K562 (cell line): ENCODE results near the gene ZBTB43. TPM values are rescaled to one million over a fixed set of nuclear protein-coding genes. Genes with fewer than 3 reads are reported as not detected.
A peak's percentile ranks its signal among the peaks of the same experiment; 100 is the strongest.

Source experiments
- CBX8 ChIP-seq: fragments of 200-600 bp; sonication (generic); IDR thresholded peaks from 2 replicates; pipeline ENCODE4 v1.6.1; 2012; ENCODE audit warnings: borderline replicate concordance, mixed run types, low read depth, mild to moderate bottlenecking, moderate library complexity, mixed read lengths, low read length, control low read depth, inconsistent platforms; ENCODE audit not compliant: poor library complexity, severe bottlenecking; ENCODE audit errors: extremely low read depth
- CXXC5 ChIP-seq: fragments of 250-450 bp; sonication (Bioruptor Pico); IDR thresholded peaks from 2 replicates; pipeline ENCODE4 v1.8.0; 2022; ENCODE audit warnings: inconsistent platforms, mild to moderate bottlenecking, moderate library complexity
- DDX20 ChIP-seq: fragments of 450-650 bp; IDR thresholded peaks from 2 replicates; pipeline ENCODE4 v1.6.1; 2016; ENCODE audit warnings: missing genetic modification characterization, low read depth, mild to moderate bottlenecking, missing compliant biosample characterization, moderate library complexity
- ETV1 ChIP-seq: fragments of 450-650 bp; conservative IDR thresholded peaks from 2 replicates; pipeline ENCODE4 v1.6.1; 2016; ENCODE audit warnings: missing genetic modification characterization, control low read depth, low read depth, missing compliant biosample characterization
- JUND ChIP-seq, 2 experiments: IDR thresholded peaks; 2 replicates in 1 of 2; 3 replicates in 1 of 2; pipeline ENCODE4 v1.6.1; 2011; ENCODE audit warnings: borderline replicate concordance in 2 of 2, low read depth in 2 of 2, low read length in 2 of 2, improper control_type of control experiment in 1 of 2, missing biosample characterization in 1 of 2, missing genetic modification characterization in 1 of 2, missing genetic modification reagents in 1 of 2
- KAT2B ChIP-seq: IDR thresholded peaks from one replicate; pipeline ENCODE4 v1.6.1; 2012; ENCODE audit warnings: low read depth, mild to moderate bottlenecking, control low read depth, inconsistent platforms, low read length, moderate library complexity
- MEIS2 ChIP-seq: fragments of 450-650 bp; IDR thresholded peaks from 2 replicates; pipeline ENCODE4 v1.6.1; 2014; ENCODE audit warnings: mild to moderate bottlenecking; ENCODE audit not compliant: partially characterized antibody
- MGA ChIP-seq: fragments of 450-650 bp; IDR thresholded peaks from 2 replicates; pipeline ENCODE4 v1.6.1; 2016; ENCODE audit warnings: mild to moderate bottlenecking, moderate library complexity
- PKNOX1 ChIP-seq: fragments of 450-650 bp; IDR thresholded peaks from 2 replicates; pipeline ENCODE4 v1.6.1; 2016
- POLR2AphosphoS5 ChIP-seq: IDR thresholded peaks from 2 replicates; pipeline ENCODE4 v1.6.1; 2011; ENCODE audit warnings: mild to moderate bottlenecking, low read depth, low read length, moderate library complexity; ENCODE audit not compliant: control insufficient read depth, insufficient read depth
- SIN3B ChIP-seq: fragments of 450-650 bp; IDR thresholded peaks from 2 replicates; pipeline ENCODE4 v1.6.1; 2017; ENCODE audit warnings: low read depth, mild to moderate bottlenecking, moderate library complexity
- SOX6 ChIP-seq: fragments of 450-650 bp; IDR thresholded peaks from 2 replicates; pipeline ENCODE4 v1.6.1; 2014; ENCODE audit warnings: mild to moderate bottlenecking
- ZFP36 ChIP-seq: fragments of 150-350 bp; IDR thresholded peaks from 2 replicates; pipeline ENCODE4 v1.6.1; 2018; ENCODE audit warnings: low read length, low read depth; ENCODE audit not compliant: partially characterized antibody
- ZNF644 ChIP-seq: fragments of 200-800 bp; sonication (Bioruptor generic); IDR thresholded peaks from 2 replicates; pipeline ENCODE4 v1.6.1; 2016; ENCODE audit warnings: low read depth, missing genetic modification characterization, missing compliant biosample characterization
- polyA plus RNA-seq, 8 experiments: library from polyadenylated mRNA; depleted of rRNA in 4 of 8; stranded (reverse) in 5 of 8; unstranded in 3 of 8; fragments of >200 nt; fragmentation: Nextera tagmentation in 2 of 8; fragmentation: Illumina TruSeq in 1 of 8; extraction: Ambion mirVana in 2 of 8; extraction: Trizol in 1 of 8; gene quantifications; 2 replicates each; pipeline versions ENCODE4 v1.2.1 to v1.2.3, GENCODE V29; 2011 to 2014; ENCODE audit warnings: inconsistent platforms in 1 of 8, missing spikeins in 1 of 8
- total RNA-seq, 7 experiments: library from RNA; depleted of rRNA in 6 of 7; stranded (reverse); fragments of >200 nt in 6 of 7; fragmentation: Illumina TruSeq in 2 of 7; extraction: Trizol in 2 of 7; gene quantifications; 2 replicates each; pipeline versions ENCODE4 v1.2.1 to v1.2.3, GENCODE V29; 2011 to 2021; ENCODE audit warnings: low replicate concordance in 1 of 7

Gene ZBTB43
- total and polyA plus RNA-seq, 9 of the 15 experiments (the other 6 are each of a cell fraction or from before 2014, with no cell fraction given) = 3.9 to 17.2 (median 9.1) TPM

- TF ChIP-seq MGA (0 out of 2 replicates have a peak, but pooled peaks have one; percentile 31), ZNF644 (tag) (no peak), ZFP36 (peak; percentile 6), CXXC5 (CRISPR knock-in tag) (peak; percentile 53), SOX6 (no peak), ETV1 (peak; percentile 42; the same call in 1 of the 2 replicates), SIN3B (no peak), JUND (IDR thresholded peaks at IDR 0.05; ENCODE audit: borderline replicate concordance, low read depth, low read length) (no peak), JUND (tag; IDR thresholded peaks at IDR 0.05; ENCODE audit: borderline replicate concordance, low read depth, low read length) (no peak), POLR2AphosphoS5 (no peak), DDX20 (tag) (no peak), PKNOX1 (peak; percentile 87), KAT2B (no peak), CBX8 (no peak), MEIS2 (peak; percentile 36)
Observed at GRCh38 chr9:126854734-126855133, 49.9 kb downstream of the ZBTB43 start (continued).
